A204.1 (cell line): ENCODE data around the gene STAT4.

Source experiments
- FAIRE-seq: peaks from 2 replicates; lab custom pipeline; 2012; peaks lifted over from hg19 to GRCh38; lab: Jason Lieb, UNC

The STAT4 gene

DNA sequence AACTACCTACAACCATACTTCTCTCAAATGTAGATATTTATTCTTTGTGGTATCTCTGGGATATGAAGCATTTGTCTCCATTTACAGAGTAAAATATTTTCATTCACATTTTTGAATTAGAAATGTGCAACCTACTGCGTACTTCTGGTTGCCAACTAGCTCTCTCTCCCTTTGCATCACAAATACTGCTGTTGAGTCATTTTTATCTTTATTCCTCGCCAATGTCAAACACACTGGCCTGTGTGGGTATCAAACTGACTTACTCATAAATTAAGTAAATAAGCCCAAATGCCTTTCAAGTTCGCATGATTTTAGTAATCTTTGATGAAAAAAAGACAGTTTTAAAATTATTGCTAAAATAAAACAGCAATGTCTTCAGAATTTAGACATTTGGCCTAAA lies 67.3 kb downstream of the STAT4 start:
- FAIRE-seq, result no peak

DNA sequence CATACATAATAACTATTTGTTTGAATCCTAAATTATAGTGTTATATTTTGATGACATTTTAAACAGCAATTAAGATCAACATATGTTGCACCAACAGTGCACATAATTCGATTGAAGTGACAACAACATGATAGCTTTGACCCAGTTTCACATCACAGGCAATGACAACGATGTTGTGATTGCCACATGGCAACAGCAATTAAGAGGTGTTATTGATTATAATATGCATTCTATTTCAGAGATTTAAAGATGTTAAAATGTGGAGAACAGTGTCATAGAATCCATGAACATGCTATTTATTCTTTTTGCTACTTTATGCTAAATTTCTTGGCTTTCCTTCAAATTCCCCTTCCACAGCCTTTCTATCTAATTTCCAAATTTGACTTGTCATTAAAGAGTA lies 68.5 kb downstream of the STAT4 start:
- no peak for FAIRE-seq

DNA sequence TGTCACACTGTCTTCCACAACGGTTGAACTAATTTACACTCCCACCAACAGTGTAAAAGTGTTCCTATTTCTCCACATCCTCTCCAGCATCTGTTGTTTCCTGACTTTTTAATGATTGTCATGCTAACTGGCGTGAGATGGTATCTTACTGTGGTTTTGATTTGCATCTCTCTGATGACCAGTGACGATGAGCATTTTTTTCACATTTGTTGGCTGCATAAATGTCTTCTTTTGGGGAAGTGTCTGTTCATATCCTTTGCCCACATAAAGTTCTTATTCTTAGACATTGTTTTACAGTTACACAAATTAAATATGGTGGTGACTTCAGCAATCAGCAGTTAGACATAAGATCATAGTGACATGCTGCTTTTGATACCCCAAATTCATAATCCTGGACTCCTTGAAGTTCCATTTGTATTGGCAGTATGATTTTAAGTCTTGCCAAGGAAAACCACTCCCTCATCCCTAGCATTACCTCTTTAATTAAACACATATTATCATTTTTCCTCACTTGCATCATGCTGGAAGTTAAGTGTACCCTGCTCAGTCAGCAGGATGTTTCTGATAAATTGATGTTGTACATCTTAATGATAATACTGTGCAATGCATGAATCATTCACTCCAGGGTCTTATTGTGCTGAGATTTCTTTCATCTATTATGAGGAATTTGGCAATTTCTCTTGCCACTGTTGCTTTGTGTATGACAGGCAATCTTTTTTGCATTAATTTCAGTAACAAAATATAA lies 69.2 kb downstream of the STAT4 start:
- no peak for FAIRE-seq

DNA sequence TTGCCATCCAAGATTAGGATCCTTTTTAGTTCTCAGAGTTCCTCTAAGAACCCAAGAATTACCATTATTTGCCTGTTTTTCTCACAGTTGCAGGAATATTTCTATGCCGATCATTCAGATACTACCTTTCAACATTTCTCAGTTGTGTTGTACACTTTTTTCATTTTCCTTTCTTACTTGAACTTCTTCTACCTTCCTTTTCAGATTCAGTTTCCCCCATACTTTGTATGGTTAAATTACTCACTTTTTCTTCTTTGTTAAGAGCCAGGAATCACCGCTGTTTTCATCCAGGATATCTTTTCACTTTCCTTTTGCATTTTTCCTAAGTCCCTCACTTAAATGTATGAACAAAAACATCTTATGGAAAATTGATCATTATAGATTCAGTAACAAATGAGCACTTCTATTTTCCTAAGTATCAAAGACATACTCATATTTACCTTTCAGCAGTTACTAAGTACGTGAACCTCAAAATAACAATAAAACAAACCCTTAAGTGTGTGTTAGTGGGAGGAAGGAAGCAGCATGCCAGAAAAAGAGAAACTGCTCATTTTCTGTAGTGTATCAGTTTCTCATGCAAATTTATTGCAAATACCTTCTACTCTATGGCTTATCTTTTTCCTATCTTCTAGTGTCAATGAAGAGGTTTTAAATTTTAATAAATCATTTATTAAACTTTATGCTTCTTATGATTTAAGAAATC lies 72.5 kb downstream of the STAT4 start:
- no peak for FAIRE-seq

DNA sequence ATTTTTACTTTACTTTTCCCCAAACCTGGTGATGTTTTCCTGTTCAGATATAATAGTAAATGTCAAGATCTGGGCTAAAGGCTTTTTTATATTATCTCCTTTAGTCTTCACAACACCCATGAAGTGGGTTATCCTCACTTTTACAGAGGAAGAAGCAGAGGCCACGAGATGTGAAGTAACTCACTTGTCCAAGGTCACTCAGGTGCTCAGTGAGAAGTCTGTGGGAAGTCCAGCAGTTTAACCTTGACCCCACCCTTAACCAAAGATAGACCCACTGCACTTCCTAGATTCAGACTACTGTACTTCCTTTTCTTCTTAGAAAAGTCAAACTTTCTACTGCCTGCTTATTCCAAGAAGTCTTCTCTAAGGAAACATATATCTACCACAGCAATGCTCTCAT lies 80.5 kb downstream of the STAT4 start:
- FAIRE-seq, result no peak

DNA sequence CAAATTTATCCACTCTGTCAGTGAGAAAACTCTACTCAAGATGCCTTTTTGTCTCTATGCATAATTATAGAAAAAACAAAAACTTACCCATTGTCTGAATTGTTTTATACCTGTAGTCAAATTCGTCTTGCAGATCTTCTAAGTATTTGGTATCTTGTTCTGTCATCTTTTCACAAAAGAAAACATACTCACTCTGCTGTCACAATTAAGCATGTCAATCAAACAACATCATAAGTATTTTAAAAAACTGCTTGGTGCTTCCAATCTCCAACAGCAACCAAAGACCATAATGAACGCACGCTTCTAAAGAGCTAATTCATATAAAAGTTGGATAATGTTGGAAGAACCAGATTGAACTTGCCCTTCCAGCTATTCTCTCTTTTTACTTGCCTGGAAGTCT lies 81.2 kb downstream of the STAT4 start:
- FAIRE-seq, result no peak

DNA sequence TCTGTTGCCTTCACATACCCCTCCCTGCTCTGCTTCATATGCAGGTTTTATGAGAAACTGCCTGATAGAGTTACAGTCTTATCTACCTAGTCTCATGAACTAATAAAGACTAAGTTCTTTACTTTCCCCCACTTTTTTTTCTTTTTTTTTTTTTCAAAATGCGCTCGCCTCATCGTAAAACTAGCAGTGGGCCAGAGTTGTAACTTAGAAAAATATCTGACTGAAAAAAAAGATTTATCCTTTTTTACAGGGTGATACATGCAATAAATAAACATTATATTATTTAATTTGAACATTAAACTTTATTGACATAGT lies 83.9 kb downstream of the STAT4 start:
- FAIRE-seq, result no peak

DNA sequence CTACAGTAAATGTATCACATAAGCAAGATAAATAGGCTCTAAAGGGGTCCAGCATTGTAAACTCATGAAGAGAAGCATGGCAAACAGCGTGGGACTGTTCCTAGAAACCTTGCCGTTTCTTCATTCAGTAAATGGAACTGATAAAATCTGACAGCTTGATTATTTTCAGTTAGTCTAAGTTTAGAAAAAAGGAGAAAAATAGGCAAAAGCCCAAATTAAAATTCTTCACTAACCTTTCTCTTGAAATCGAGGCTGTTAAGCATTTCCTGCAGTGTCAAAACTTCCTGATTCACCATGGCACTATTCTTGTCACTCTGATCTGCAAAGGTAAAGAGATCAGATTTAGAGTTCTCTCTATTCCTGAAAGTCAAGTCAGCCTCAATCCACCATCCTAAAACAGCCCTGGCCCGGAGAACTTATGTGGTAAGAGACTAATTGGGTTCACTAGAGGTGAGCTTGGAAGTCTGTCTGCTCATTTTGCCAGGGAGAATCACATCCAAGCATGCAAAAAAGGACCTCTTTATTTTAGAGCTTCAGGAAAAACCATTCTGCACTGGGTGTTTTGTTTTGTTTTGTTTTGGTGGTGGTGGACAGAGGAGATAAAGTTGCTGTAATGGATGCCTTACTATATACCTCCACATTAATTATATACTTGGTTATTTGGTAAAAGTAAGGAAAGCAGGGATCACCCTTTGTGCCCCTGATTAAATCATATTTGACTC lies 84.4 kb downstream of the STAT4 start:
- FAIRE-seq, result no peak

DNA sequence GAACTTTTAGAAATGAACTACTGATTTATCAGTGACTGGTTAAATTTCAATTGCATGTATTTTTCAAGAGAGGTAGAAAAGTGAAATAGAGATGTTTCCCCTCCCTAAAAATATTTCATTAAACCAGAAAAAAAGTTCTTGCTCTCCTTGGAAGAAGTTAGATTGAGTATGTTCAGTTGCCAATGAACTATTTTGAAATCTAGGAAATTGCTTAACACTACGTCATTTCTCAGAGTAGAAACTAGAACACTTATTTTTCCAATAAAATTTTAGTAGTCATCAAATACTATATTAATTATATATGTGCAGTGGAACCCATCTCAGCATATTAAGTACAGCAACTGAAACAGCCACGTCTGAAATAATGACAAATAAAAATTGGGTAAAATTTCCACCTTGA lies 85.0 kb downstream of the STAT4 start:
- no peak for FAIRE-seq

DNA sequence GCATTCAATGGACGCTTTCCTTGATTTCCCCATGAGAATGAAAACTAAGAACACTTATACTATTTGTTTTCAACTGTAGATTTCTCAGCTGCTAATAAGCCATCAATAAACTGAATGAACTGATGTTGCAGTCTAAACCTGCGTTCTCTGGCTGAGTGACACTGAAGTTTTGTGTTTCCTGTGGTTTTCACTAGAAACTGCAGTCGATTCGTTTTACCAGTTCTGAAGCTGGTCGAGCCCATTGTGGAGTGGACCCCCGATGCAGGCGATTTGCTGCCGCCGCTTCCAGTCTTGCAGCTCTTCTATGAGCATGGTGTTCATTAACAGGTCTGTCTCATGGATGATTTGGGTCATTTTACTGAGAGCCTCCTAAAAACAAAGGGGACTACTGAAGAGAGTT lies 86.2 kb downstream of the STAT4 start:
- FAIRE-seq, result no peak

DNA sequence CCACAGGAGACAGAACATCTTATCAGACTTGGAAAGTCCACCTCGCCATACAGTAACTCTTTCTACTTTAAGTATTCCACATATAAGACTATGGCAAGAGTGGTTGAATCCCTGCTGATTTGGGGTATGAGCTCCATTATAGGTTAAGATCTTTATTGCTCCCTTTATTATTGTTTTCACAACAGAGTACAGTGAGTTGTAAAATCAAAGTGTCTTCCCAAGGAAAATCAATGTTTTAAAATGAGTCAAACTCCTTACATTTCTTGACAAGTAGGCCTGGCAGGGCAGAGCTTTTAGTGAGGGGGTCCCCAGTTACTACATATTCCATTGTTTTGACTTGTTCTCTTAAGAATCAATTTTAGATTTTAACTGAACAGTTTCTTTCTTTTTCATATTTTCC lies 87.2 kb downstream of the STAT4 start:
- no peak for FAIRE-seq

DNA sequence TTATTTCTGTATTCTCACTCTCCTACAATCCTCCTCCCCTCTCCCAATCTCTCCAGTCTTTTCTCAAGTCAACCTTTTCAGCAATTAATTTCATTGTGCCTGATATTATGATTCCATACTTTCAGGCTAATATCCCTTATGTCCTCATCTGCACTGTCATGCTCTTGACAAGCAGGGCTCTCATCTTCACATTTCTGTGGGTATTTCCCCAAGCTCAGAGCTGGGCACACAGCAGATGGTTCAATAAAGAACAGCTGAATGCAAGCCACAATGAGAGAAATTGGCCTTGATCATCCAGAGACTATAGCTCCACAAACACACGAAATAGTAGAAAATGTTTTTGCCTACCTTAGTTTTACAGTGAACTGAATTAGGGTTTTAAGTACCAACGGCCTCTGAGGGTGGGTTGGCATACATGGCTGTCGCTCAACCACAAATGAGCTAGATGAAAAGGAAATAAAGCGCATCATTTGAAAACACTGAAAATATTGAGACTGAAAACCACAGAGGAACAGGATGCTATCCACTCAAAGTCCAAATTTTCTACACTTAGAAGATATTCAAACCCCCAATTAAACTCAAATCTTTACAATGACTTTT lies 89.3 kb downstream of the STAT4 start:
- no peak for FAIRE-seq

DNA sequence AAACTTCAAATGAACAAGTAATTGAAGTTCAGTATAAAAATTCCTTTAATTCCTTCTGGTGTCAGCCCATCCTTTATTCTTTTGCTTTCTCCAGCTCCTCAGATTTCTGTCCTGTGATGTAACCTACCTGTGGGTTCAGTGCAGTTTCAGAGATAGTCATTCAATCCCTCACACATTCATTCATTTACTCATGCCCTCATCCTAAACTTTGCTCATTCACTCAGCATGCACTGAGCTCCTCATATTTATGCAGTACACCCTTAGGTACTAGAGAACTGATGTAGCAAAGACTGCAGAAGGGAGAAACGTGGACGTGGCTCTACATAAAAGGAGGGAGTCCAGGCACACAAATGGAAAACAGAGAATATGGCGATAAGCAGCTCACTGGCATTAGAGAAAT lies 91.5 kb downstream of the STAT4 start:
- no peak for FAIRE-seq

DNA sequence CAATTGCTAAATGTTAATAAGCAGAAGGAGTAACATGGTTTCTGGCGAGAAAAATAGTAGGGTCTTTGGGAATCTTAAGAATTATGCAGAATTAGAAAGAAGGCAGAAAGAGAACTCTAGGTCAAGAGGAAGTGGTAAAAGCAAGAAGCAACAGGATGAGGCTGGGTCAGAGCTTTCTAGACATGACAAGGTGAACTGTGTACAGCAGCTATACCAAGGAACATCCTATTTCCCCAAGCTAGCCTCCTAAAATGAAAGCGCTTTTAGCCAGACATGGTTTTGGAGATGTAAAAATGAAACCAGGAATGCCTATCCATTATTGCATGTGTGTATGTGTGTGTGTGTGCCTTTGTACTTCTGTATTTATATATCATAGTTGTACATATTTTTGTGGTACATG lies 94.6 kb downstream of the STAT4 start:
- no peak for FAIRE-seq

DNA sequence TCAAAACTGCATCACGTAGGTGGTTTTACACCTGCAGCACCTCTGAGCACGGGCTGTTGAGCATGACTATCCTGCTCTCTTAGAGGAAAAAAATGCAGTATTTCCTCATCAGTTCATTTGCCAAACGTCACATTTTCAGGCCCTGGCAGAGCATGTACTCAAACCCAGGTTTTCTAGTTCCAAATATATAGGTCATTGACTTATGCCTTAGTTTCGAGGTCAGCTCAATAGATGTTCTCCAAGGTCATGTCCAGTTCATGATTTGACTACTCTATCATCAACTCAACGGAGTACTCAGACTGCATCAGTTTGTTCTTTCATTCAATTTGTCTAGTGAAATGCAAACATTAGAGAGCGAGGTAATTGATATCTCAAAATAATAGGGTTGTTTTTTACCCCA lies 97.5 kb downstream of the STAT4 start:
- FAIRE-seq, result no peak

DNA sequence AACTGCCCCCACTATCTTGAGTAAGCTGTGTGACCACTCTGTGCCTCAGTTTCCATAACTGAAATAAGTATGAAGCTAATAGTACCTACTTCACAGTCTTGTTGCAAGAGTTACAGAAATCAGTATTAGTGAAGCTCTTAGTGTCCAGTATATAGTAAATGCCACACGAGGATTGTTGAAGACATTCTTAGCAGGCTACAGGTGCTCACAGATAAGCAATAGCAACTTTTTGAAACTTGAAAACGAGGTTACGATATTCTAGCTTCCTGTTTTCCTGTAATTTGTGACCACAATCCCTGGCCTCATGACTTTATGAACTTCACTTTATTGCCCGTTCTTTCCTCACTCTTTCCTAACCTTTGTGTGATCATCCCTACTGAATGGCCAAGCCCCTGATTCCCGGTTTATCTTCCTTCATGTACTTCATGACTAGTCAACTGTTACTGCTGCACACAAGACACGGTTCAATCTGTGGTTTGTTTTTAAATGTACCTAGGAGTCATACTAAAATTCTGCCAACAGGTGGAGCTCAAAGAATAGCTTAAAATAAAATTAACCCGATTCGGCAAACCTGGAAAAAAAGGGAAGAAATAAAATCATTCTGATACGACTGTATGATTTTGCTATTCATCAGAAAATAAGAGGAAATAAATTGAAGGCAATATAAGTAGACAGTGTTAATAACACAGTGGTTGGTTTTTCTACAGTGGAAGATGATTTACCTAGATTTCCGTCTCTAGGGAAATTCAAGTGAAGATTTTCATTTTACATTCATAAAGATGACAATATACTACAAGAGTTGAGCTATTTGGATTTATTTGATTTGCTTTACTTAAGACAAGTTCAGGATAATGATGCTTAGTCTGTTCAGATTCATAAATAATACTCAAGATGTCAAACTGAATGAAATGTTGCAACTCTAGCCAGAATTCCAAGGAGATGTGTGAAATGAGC lies 98.7 kb downstream of the STAT4 start:
- FAIRE-seq, result peak; percentile 97

DNA sequence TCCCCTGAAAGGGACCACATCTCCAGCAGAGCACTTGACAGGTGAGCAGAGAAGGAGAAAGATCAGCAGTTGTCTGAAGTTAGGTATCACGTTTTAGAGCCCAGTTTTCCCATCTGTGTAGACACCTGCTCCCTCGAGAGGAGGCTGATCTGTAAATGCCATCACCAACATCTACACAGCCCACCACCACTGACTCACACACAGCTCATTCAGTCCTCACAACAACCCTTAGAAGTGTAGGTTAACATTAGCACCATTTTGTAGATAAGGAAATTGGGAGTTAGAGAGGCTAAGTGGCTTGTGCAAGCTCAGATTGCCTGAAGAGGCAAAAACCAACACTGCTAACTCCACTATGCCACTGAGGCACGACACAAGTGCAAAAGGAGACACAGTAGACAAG lies 99.6 kb downstream of the STAT4 start:
- no peak for FAIRE-seq

DNA sequence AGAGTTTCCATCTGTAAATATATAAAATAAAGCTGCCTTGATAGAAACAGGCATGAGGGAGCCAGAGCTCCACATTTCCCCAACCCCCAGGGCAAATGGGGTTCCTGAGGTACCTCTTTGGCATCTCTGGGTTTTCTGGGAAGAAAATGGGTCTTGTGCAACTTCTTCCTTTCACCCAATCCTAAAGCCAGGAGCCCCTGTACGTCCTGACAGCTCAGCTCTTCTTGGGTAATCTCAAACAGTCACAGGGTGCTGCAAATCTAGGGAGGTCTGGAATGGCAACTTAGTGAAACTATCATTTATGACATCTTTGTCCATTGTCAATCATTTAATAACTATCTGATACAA lies 100.2 kb downstream of the STAT4 start:
- FAIRE-seq, result no peak

DNA sequence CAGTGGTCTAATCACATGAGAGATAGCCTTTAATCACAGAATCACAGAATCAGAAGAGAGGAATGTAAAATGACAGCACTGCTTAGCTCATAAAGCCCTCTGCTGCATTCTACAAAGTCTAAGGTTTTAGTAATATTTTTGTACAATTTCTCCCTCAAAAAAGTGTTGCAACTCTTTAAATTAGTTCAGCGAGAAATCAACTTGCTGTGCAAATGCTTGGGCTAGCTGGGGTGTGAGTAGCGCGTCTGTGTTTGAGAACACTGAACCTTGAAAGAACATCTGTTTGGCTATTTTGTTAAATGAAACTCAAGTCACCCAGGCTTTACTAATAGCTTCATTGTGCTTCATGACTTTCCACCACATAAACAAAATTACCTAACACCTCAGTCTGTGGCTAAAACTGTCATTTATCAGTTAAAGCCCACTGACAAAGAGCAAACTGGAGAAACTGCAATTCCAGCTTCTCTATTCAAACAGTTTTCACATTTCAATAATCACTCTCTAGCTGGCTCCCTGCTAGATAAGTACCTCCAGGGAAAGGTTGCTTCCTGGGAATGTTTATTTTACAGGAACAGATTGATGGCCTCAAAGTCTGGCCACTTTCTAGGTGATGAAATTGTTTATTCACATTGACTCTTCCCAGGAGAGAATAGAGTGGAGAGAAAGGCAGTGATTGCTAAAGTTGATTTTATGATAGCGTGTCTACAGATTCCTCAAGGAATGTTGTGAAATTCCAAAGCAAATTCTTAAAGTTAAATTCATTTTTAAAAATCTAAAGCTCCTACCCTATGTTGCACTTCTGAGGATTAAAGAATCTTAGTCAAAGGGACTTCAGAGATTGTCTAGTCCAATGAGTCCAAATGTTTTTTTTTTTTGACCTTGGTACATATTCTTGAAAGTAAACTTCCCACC lies 100.8 kb downstream of the STAT4 start:
- no peak for FAIRE-seq

DNA sequence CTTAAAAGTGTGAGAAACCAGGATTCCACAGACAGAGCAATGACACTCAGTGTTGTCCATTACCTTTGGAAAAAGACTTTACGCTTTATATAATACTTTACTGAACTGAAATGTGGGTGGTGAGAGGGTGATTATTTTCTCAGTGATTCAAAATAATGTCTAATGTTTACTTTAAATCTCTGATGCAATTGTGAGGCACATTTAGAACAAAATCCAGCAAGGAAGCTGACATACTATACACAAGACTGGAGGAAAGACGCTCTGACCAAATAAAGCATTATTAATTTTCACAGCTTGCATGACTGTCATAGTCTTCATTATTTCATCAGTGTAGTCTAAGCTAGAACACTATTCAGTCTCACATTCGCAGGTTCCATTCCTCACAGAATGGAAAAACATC lies 102.7 kb downstream of the STAT4 start:
- FAIRE-seq, result no peak

DNA sequence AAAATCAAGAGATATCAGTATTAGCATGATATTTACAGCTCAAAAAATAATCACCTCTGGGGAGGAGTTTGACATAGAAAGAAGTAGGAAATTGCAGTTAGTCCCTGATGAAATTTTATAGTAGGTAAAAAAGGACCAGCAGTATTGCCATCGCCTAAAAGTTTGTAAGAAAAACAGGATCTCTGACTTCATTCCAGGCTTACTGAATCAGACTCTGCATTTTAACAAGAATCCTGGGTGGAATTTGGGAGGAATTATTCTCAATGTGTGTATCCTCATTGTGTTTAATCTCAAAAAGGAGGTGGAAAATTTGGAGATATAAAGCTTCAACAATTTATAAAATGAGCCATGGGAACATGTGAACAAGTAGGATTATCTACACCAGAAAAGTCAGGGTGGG lies 105.7 kb downstream of the STAT4 start:
- no peak for FAIRE-seq
